Mononuclear cell (primary cell): ENCODE measurements around the gene RNF34. TPM values are rescaled to one million over a fixed set of nuclear protein-coding genes. Genes with fewer than 3 reads are reported as not detected.

Experiments used
- H3K27me3 ChIP-seq: 2 replicates; pipeline ENCODE4 v1.6.0; 2011; ENCODE audit warnings: low read length, control low read depth; ENCODE audit not compliant: insufficient read depth
- H3K4me1 ChIP-seq: 2 replicates; pipeline ENCODE4 v1.5.1; 2011; ENCODE audit warnings: mild to moderate bottlenecking, low read length, control low read depth; ENCODE audit not compliant: insufficient read depth
- H3K4me3 ChIP-seq: 2 replicates; pipeline ENCODE4 v1.5.1; 2011; ENCODE audit warnings: mild to moderate bottlenecking, low read length, moderate library complexity
- H3K9me3 ChIP-seq: 2 replicates; pipeline ENCODE4 v1.5.1; 2011; ENCODE audit warnings: low read depth, mild to moderate bottlenecking, control low read depth, low read length
- total RNA-seq: library from RNA; depleted of rRNA; stranded (reverse); fragments of >200 nt; gene quantifications from one replicate; pipeline ENCODE4 v1.2.3, GENCODE V29; 2012

RNF34 gene
- total RNA-seq, 1 donor, result 54.4 TPM

GRCh38 chr12:121464331-121464730 lies 64.4 kb downstream of the RNF34 start:
- Histone ChIP-seq H3K4me3 (no peak overlapping the region), H3K9me3 (no peaks in the 10 kb centered on the region), H3K27me3 (no peaks in the 10 kb centered on the region), H3K4me1 (peaks cover 62% of the 10 kb centered on the region)

GRCh38 chr12:121465921-121466793 lies 66.2 kb downstream of the RNF34 start:
- Histone ChIP-seq H3K9me3 (no peaks in the 10 kb centered on the region), H3K27me3 (no peaks in the 10 kb centered on the region), H3K4me1 (peaks cover 64% of the 10 kb centered on the region), H3K4me3 (peak overlapping the region; percentile 61)

GRCh38 chr12:121466794-121467637 lies 67.1 kb downstream of the RNF34 start:
- Histone ChIP-seq H3K27me3 (no peaks in the 10 kb centered on the region), H3K4me1 (peaks cover 60% of the 10 kb centered on the region), H3K4me3 (peak overlapping the region; percentile 61), H3K9me3 (no peaks in the 10 kb centered on the region)

- H3K4me3 ChIP-seq, result peak overlapping the region; percentile 33
- H3K9me3 ChIP-seq, result no peaks in the 10 kb centered on the region
- H3K4me1 ChIP-seq, result peaks cover 52% of the 10 kb centered on the region
- H3K27me3 ChIP-seq, result no peaks in the 10 kb centered on the region
These were observed 68.0 kb downstream of the RNF34 start for GRCh38 chr12:121467638-121468498.

- peaks cover 50% of the 10 kb centered on the region for H3K4me1 ChIP-seq
- no peaks in the 10 kb centered on the region for H3K27me3 ChIP-seq
- no peak overlapping the region for H3K4me3 ChIP-seq
- H3K9me3 ChIP-seq, result no peaks in the 10 kb centered on the region
These were observed 68.5 kb downstream of the RNF34 start for GRCh38 chr12:121468499-121468801.

- Histone ChIP-seq H3K27me3 (no peaks in the 10 kb centered on the region), H3K4me1 (peaks cover 27% of the 10 kb centered on the region), H3K4me3 (no peak overlapping the region), H3K9me3 (no peaks in the 10 kb centered on the region)
These were observed 70.8 kb downstream of the RNF34 start for GRCh38 chr12:121470751-121471150.

- no peaks in the 10 kb centered on the region for H3K9me3 ChIP-seq
- H3K27me3 ChIP-seq, result no peaks in the 10 kb centered on the region
- peaks cover 21% of the 10 kb centered on the region for H3K4me1 ChIP-seq
- H3K4me3 ChIP-seq, result no peak overlapping the region
These were observed 72.4 kb downstream of the RNF34 start for GRCh38 chr12:121472150-121472905.

Other genes starting within 250 kb of the RNF34 start
- gene P2RX4, start 190.0 kb upstream of the RNF34 start, total RNA-seq, result 44.2 TPM
- gene CAMKK2, start 103.4 kb upstream of the RNF34 start, total RNA-seq, result 8.8 TPM
- 114 TPM for gene ANAPC5, start 47.7 kb upstream of the RNF34 start, total RNA-seq
- 63.7 TPM for gene KDM2B, start 180.9 kb downstream of the RNF34 start, total RNA-seq
- gene ORAI1, start 226.4 kb downstream of the RNF34 start, total RNA-seq, result 31.3 TPM